Measurements from ENCODE around the gene PTBP2.
"Not testable (repeated sequence)": the region's sequence is repeated elsewhere in the genome, so short reads cannot be mapped to it uniquely, and the experiment has no call there.

Gene PTBP2

GRCh38 chr1:96763514-96763913 is 41.9 kb downstream of the PTBP2 start:
- DNase-seq (ENCODE audit: low read depth, low spot score) = no peak
- Histone ChIP-seq H3K4me3 (ENCODE audit: low read length) (no peak overlapping the region), H3K36me3 (ENCODE audit: control insufficient read depth, insufficient read depth, low read length) (no peaks in the 10 kb centered on the region; the same call in 1 of the 2 replicates), H3K27ac (ENCODE audit: low read length) (no peak overlapping the region), H3K4me1 (ENCODE audit: control insufficient read depth, insufficient read depth, low read length) (no peaks in the 10 kb centered on the region), H3K9me3 (ENCODE audit: control insufficient read depth, insufficient read depth, low read length) (no peaks in the 10 kb centered on the region), H3K27me3 (ENCODE audit: control insufficient read depth, insufficient read depth, low read length) (no peaks in the 10 kb centered on the region)
- no CpG with 5 or more reads among the region's 4 CpGs for WGBS (ENCODE audit: insufficient coverage, insufficient read length)

- no peaks in the 10 kb centered on the region; the same call in 1 of the 2 replicates for H3K36me3 ChIP-seq (ENCODE audit: control insufficient read depth, insufficient read depth, low read length)
- H3K27me3 ChIP-seq (ENCODE audit: control insufficient read depth, insufficient read depth, low read length) = no peaks in the 10 kb centered on the region
- no peak overlapping the region for H3K27ac ChIP-seq (ENCODE audit: low read length)
- no peak for DNase-seq (ENCODE audit: low read depth, low spot score)
- no peaks in the 10 kb centered on the region for H3K9me3 ChIP-seq (ENCODE audit: control insufficient read depth, insufficient read depth, low read length)
- H3K4me3 ChIP-seq (ENCODE audit: low read length) = no peak overlapping the region
- H3K4me1 ChIP-seq (ENCODE audit: control insufficient read depth, insufficient read depth, low read length) = no peaks in the 10 kb centered on the region
These were observed 42.9 kb downstream of the PTBP2 start for GRCh38 chr1:96764469-96764868.

GRCh38 chr1:96771847-96772246 is 50.3 kb downstream of the PTBP2 start:
- Histone ChIP-seq H3K4me1 (ENCODE audit: control insufficient read depth, insufficient read depth, low read length) (peaks cover 1% of the 10 kb centered on the region; the same call in 1 of the 2 replicates), H3K27me3 (ENCODE audit: control insufficient read depth, insufficient read depth, low read length) (no peaks in the 10 kb centered on the region), H3K27ac (ENCODE audit: low read length) (no peak overlapping the region), H3K36me3 (ENCODE audit: control insufficient read depth, insufficient read depth, low read length) (no peaks in the 10 kb centered on the region; the same call in 1 of the 2 replicates), H3K9me3 (ENCODE audit: control insufficient read depth, insufficient read depth, low read length) (no peaks in the 10 kb centered on the region), H3K4me3 (ENCODE audit: low read length) (no peak overlapping the region)
- DNase-seq (ENCODE audit: low read depth, low spot score) = no peak
- no CpG with 5 or more reads among the region's 2 CpGs for WGBS (ENCODE audit: insufficient coverage, insufficient read length)

- no peak overlapping the region for H3K27ac ChIP-seq (ENCODE audit: low read length)
- no peak overlapping the region for H3K4me3 ChIP-seq (ENCODE audit: low read length)
- H3K27me3 ChIP-seq (ENCODE audit: control insufficient read depth, insufficient read depth, low read length) = no peaks in the 10 kb centered on the region
- H3K36me3 ChIP-seq (ENCODE audit: control insufficient read depth, insufficient read depth, low read length) = no peaks in the 10 kb centered on the region; the same call in 1 of the 2 replicates
- no peaks in the 10 kb centered on the region for H3K9me3 ChIP-seq (ENCODE audit: control insufficient read depth, insufficient read depth, low read length)
- no CpG with 5 or more reads among the region's 1 CpG for WGBS (ENCODE audit: insufficient coverage, insufficient read length)
- DNase-seq (ENCODE audit: low read depth, low spot score) = no peak
- H3K4me1 ChIP-seq (ENCODE audit: control insufficient read depth, insufficient read depth, low read length) = peaks cover 1% of the 10 kb centered on the region; the same call in 1 of the 2 replicates
These were observed 50.8 kb downstream of the PTBP2 start for GRCh38 chr1:96772349-96772748.

- no peaks in the 10 kb centered on the region for H3K9me3 ChIP-seq (ENCODE audit: control insufficient read depth, insufficient read depth, low read length)
- no peaks in the 10 kb centered on the region for H3K27me3 ChIP-seq (ENCODE audit: control insufficient read depth, insufficient read depth, low read length)
- no peak overlapping the region for H3K4me3 ChIP-seq (ENCODE audit: low read length)
- H3K27ac ChIP-seq (ENCODE audit: low read length) = no peak overlapping the region
- H3K4me1 ChIP-seq (ENCODE audit: control insufficient read depth, insufficient read depth, low read length) = peaks cover 1% of the 10 kb centered on the region; the same call in 1 of the 2 replicates
- WGBS (ENCODE audit: insufficient coverage, insufficient read length) = no CpG with 5 or more reads among the region's 4 CpGs
- DNase-seq (ENCODE audit: low read depth, low spot score) = no peak
- no peaks in the 10 kb centered on the region; the same call in 1 of the 2 replicates for H3K36me3 ChIP-seq (ENCODE audit: control insufficient read depth, insufficient read depth, low read length)
These were observed 51.4 kb downstream of the PTBP2 start for GRCh38 chr1:96772972-96773371.

GRCh38 chr1:96782206-96782605 is 60.6 kb downstream of the PTBP2 start:
- Histone ChIP-seq H3K4me1 (ENCODE audit: control insufficient read depth, insufficient read depth, low read length) (no peaks in the 10 kb centered on the region), H3K27ac (ENCODE audit: low read length) (no peak overlapping the region), H3K36me3 (ENCODE audit: control insufficient read depth, insufficient read depth, low read length) (no peaks in the 10 kb centered on the region; the same call in 1 of the 2 replicates), H3K4me3 (ENCODE audit: low read length) (no peak overlapping the region), H3K27me3 (ENCODE audit: control insufficient read depth, insufficient read depth, low read length) (no peaks in the 10 kb centered on the region), H3K9me3 (ENCODE audit: control insufficient read depth, insufficient read depth, low read length) (no peaks in the 10 kb centered on the region)
- DNase-seq (ENCODE audit: low read depth, low spot score) = no peak

GRCh38 chr1:96782856-96783255 is 61.3 kb downstream of the PTBP2 start:
- no peaks in the 10 kb centered on the region for H3K27me3 ChIP-seq (ENCODE audit: control insufficient read depth, insufficient read depth, low read length)
- DNase-seq (ENCODE audit: low read depth, low spot score) = no peak
- H3K4me3 ChIP-seq (ENCODE audit: low read length) = no peak overlapping the region
- H3K9me3 ChIP-seq (ENCODE audit: control insufficient read depth, insufficient read depth, low read length) = no peaks in the 10 kb centered on the region
- H3K27ac ChIP-seq (ENCODE audit: low read length) = no peak overlapping the region
- H3K36me3 ChIP-seq (ENCODE audit: control insufficient read depth, insufficient read depth, low read length) = no peaks in the 10 kb centered on the region; the same call in 1 of the 2 replicates
- H3K4me1 ChIP-seq (ENCODE audit: control insufficient read depth, insufficient read depth, low read length) = no peaks in the 10 kb centered on the region

- no peaks in the 10 kb centered on the region for H3K27me3 ChIP-seq (ENCODE audit: control insufficient read depth, insufficient read depth, low read length)
- no peaks in the 10 kb centered on the region for H3K4me1 ChIP-seq (ENCODE audit: control insufficient read depth, insufficient read depth, low read length)
- WGBS (ENCODE audit: insufficient coverage, insufficient read length) = no CpG with 5 or more reads among the region's 2 CpGs
- no peak overlapping the region for H3K4me3 ChIP-seq (ENCODE audit: low read length)
- no peaks in the 10 kb centered on the region for H3K36me3 ChIP-seq (ENCODE audit: control insufficient read depth, insufficient read depth, low read length)
- H3K27ac ChIP-seq (ENCODE audit: low read length) = no peak overlapping the region
- no peak for DNase-seq (ENCODE audit: low read depth, low spot score)
- no peaks in the 10 kb centered on the region for H3K9me3 ChIP-seq (ENCODE audit: control insufficient read depth, insufficient read depth, low read length)
These were observed 69.0 kb downstream of the PTBP2 start for GRCh38 chr1:96790599-96790998.

- Histone ChIP-seq H3K4me3 (ENCODE audit: low read length) (no peak overlapping the region), H3K36me3 (ENCODE audit: control insufficient read depth, insufficient read depth, low read length) (no peaks in the 10 kb centered on the region), H3K27me3 (ENCODE audit: control insufficient read depth, insufficient read depth, low read length) (no peaks in the 10 kb centered on the region), H3K27ac (ENCODE audit: low read length) (no peak overlapping the region), H3K4me1 (ENCODE audit: control insufficient read depth, insufficient read depth, low read length) (no peaks in the 10 kb centered on the region), H3K9me3 (ENCODE audit: control insufficient read depth, insufficient read depth, low read length) (no peaks in the 10 kb centered on the region)
- DNase-seq (ENCODE audit: low read depth, low spot score) = no peak
- no CpG with 5 or more reads among the region's 4 CpGs for WGBS (ENCODE audit: insufficient coverage, insufficient read length)
These were observed 70.6 kb downstream of the PTBP2 start for GRCh38 chr1:96792220-96792619.

GRCh38 chr1:96801696-96802095 is 80.1 kb downstream of the PTBP2 start:
- no CpG with 5 or more reads among the region's 14 CpGs for WGBS (ENCODE audit: insufficient coverage, insufficient read length)
- not testable (repeated sequence) for H3K27ac ChIP-seq (ENCODE audit: low read length); H3K9me3 ChIP-seq (ENCODE audit: control insufficient read depth, insufficient read depth, low read length); H3K4me3 ChIP-seq (ENCODE audit: low read length); H3K36me3 ChIP-seq (ENCODE audit: control insufficient read depth, insufficient read depth, low read length); H3K27me3 ChIP-seq (ENCODE audit: control insufficient read depth, insufficient read depth, low read length); DNase-seq (ENCODE audit: low read depth, low spot score); H3K4me1 ChIP-seq (ENCODE audit: control insufficient read depth, insufficient read depth, low read length)

GRCh38 chr1:96804648-96805047 is 83.1 kb downstream of the PTBP2 start:
- Histone ChIP-seq H3K27me3 (ENCODE audit: control insufficient read depth, insufficient read depth, low read length) (no peaks in the 10 kb centered on the region), H3K4me1 (ENCODE audit: control insufficient read depth, insufficient read depth, low read length) (no peaks in the 10 kb centered on the region), H3K27ac (ENCODE audit: low read length) (no peak overlapping the region), H3K9me3 (ENCODE audit: control insufficient read depth, insufficient read depth, low read length) (no peaks in the 10 kb centered on the region), H3K36me3 (ENCODE audit: control insufficient read depth, insufficient read depth, low read length) (no peaks in the 10 kb centered on the region), H3K4me3 (ENCODE audit: low read length) (no peak overlapping the region)
- no CpG with 5 or more reads among the region's 5 CpGs for WGBS (ENCODE audit: insufficient coverage, insufficient read length)
- no peak for DNase-seq (ENCODE audit: low read depth, low spot score)
